ENCODE results near the gene DAB1. TPM values are rescaled to one million over a fixed set of nuclear protein-coding genes. Genes with fewer than 3 reads are reported as not detected.

Gene DAB1
- total RNA-seq, 4 donors from 2014 or later: 0.48 to 1.1 (median 0.70) TPM

- no peak for ATAC-seq (ENCODE audit: low FRiP score)
- TF ChIP-seq CTCF (IDR thresholded peaks at IDR 0.05): no peak
- DNase-seq (ENCODE audit: low spot score): no peak
These were observed 460.2 kb downstream of the DAB1 start for GRCh38 chr1:56963667-56964066.

GRCh38 chr1:56961426-56961825 is 462.4 kb downstream of the DAB1 start:
- no peak for TF ChIP-seq CTCF (IDR thresholded peaks at IDR 0.05)
- no peak for DNase-seq (ENCODE audit: low spot score)
- no peak for ATAC-seq (ENCODE audit: low FRiP score)

- no peak for DNase-seq (ENCODE audit: low spot score)
- no peak for ATAC-seq (ENCODE audit: low FRiP score)
- no peak for TF ChIP-seq CTCF (IDR thresholded peaks at IDR 0.05)
These were observed 465.3 kb downstream of the DAB1 start for GRCh38 chr1:56958526-56958925.

- TF ChIP-seq CTCF (IDR thresholded peaks at IDR 0.05): no peak
- DNase-seq (ENCODE audit: low spot score) (no peak), ATAC-seq (ENCODE audit: low FRiP score) (no peak)
These were observed 465.9 kb downstream of the DAB1 start for GRCh38 chr1:56957931-56958330.

- TF ChIP-seq CTCF (IDR thresholded peaks at IDR 0.05): no peak
- DNase-seq (ENCODE audit: low spot score) (no peak), ATAC-seq (ENCODE audit: low FRiP score) (no peak)
These were observed 469.2 kb downstream of the DAB1 start for GRCh38 chr1:56954664-56955063.

GRCh38 chr1:56953386-56953785 is 470.5 kb downstream of the DAB1 start:
- TF ChIP-seq CTCF (IDR thresholded peaks at IDR 0.05): no peak
- DNase-seq (ENCODE audit: low spot score): no peak
- no peak for ATAC-seq (ENCODE audit: low FRiP score)

GRCh38 chr1:56952501-56952900 is 471.4 kb downstream of the DAB1 start:
- DNase-seq (ENCODE audit: low spot score) (no peak), ATAC-seq (ENCODE audit: low FRiP score) (no peak)
- no peak for TF ChIP-seq CTCF (IDR thresholded peaks at IDR 0.05)

Measured in omental fat pad (tissue), 4 donors.